MCF 10A (cell line): ENCODE measurements around the gene FAM184B. TPM values are rescaled to one million over a fixed set of nuclear protein-coding genes. Genes with fewer than 3 reads are reported as not detected.

ENCODE experiments used
- BruUV-seq: library from RNA; stranded (reverse); fragments of 400-500 nt; replicated peaks from 2 replicates; lab custom pipeline; 2021; lab: Mats Ljungman, UMichigan
- CTCF ChIA-PET: fragments of 300-600 bp; sonication (Branson Sonifier 250); formaldehyde crosslinking; extraction: SDS; loops from one replicate; lab custom pipeline; 2021; ENCODE audit warnings: antibody characterized with exemption, inconsistent platforms; lab: Yijun Ruan, JAX
- POLR2A ChIA-PET: fragments of 300-600, 350-650 bp; sonication (Branson Sonifier 250); formaldehyde crosslinking; extraction: SDS; loops from one replicate; lab custom pipeline; 2020; ENCODE audit warnings: antibody characterized with exemption, inconsistent platforms; lab: Yijun Ruan, JAX
- DNase-seq: peaks from one replicate; pipeline ENCODE4 v3.0.0-alpha.2; 2018; ENCODE audit not compliant: unreplicated experiment
- H3K27ac Mint-ChIP-seq: one replicate; pipeline ENCODE4 v1.8.0; 2022; ENCODE audit warnings: mild to moderate bottlenecking, low read depth, mixed read lengths; ENCODE audit not compliant: unreplicated experiment
- H3K27me3 Mint-ChIP-seq: one replicate; pipeline ENCODE4 v1.8.0; 2022; ENCODE audit warnings: mixed read lengths; ENCODE audit not compliant: insufficient read depth, unreplicated experiment
- H3K36me3 Mint-ChIP-seq: one replicate; pipeline ENCODE4 v1.8.0; 2022; ENCODE audit warnings: mild to moderate bottlenecking, moderate library complexity, mixed read lengths; ENCODE audit not compliant: insufficient read depth, unreplicated experiment
- H3K4me1 Mint-ChIP-seq: one replicate; pipeline ENCODE4 v1.8.0; 2022; ENCODE audit warnings: mixed read lengths; ENCODE audit not compliant: insufficient read depth, unreplicated experiment
- H3K4me3 Mint-ChIP-seq: one replicate; pipeline ENCODE4 v1.8.0; 2022; ENCODE audit warnings: mild to moderate bottlenecking, moderate library complexity, mixed read lengths; ENCODE audit not compliant: unreplicated experiment
- H3K9me3 Mint-ChIP-seq: one replicate; pipeline ENCODE4 v1.8.0; 2022; ENCODE audit warnings: mixed read lengths; ENCODE audit not compliant: unreplicated experiment
- intact Hi-C: fragments of 100-400 bp; cut with micrococcal nuclease; formaldehyde crosslinking; loops from 2 replicates; pipeline ENCODE4 v1.14.1; 2022
- total RNA-seq: library from RNA; stranded (reverse); gene quantifications from 2 replicates; pipeline ENCODE4 v1.2.3, GENCODE V29; 2022
- TF ChIP-seq, protein P1 (sequence below): fragments of 200-600 bp; IDR thresholded peaks from one replicate; pipeline ENCODE4 v1.8.0; 2022; ENCODE audit warnings: antibody characterized with exemption, mild to moderate bottlenecking; ENCODE audit not compliant: unreplicated experiment

FAM184B gene
- total RNA-seq, 1 experiment from 2014 or later = not detected

DNA sequence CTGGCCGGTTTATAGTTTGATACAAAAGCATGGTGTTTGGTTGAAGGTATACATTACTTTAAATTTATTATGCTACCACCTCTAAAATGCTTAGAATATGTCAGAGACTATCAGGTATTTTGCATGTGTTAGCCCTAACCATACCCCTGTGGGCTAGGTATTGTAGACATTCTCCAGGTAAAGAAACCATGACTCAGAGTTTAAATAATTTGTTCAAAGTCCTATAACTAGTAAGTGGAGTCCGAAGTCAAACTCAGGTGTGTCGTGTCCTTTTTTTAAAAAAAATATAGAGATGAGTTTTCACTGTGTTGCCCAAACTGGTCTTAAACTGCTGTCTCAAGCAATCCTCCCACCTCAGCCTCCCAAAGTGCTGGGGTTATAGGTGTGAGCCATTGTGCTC lies 192.1 kb downstream of the FAM184B start:
- intact Hi-C loops = no loop called here

DNA sequence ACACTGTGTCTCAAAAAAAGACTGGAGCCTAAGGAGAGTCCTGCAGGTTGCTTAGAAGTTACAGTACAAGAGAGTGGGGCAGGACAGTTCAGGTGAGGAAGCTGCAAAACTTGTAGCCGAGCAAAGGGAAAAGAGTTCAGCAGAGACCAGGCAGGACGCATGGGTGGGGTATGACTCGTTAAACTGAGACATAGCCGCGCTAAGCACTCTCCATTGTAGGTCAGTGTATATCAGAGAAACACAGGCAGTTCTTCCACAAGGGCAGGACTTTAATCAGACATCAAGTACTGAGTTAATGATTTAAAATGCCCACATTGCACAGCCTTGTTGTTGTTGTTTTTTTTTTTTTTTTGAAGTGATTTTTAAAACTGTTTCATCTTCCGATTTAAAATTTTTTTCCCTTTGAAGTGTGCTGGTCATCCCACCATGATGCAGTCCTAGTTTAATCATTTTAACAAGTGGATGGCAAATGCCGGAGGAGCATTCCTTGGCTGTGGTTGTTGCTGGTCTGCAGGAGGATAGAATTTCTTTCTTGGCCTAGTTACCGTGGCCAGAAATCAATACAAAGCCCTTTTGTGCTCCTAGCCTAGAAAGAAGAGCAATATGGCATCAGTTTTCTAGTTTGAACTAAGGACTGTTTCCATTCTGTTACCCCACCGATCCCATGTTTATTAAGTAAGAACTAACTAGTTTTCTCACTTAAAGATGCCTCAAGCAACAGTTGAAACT lies 194.2 kb downstream of the FAM184B start:
- Mint-ChIP-seq H3K4me1 (no peaks in the 10 kb centered on the region), H3K27ac (no peak overlapping the region), H3K27me3 (no peaks in the 10 kb centered on the region), H3K36me3 (peaks cover 83% of the 10 kb centered on the region), H3K9me3 (no peaks in the 10 kb centered on the region), H3K4me3 (no peak overlapping the region)
- TF ChIP-seq, protein P1, sequence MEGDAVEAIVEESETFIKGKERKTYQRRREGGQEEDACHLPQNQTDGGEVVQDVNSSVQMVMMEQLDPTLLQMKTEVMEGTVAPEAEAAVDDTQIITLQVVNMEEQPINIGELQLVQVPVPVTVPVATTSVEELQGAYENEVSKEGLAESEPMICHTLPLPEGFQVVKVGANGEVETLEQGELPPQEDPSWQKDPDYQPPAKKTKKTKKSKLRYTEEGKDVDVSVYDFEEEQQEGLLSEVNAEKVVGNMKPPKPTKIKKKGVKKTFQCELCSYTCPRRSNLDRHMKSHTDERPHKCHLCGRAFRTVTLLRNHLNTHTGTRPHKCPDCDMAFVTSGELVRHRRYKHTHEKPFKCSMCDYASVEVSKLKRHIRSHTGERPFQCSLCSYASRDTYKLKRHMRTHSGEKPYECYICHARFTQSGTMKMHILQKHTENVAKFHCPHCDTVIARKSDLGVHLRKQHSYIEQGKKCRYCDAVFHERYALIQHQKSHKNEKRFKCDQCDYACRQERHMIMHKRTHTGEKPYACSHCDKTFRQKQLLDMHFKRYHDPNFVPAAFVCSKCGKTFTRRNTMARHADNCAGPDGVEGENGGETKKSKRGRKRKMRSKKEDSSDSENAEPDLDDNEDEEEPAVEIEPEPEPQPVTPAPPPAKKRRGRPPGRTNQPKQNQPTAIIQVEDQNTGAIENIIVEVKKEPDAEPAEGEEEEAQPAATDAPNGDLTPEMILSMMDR = no peak
- no peak for DNase-seq
- no TSS peak for BruUV-seq
- intact Hi-C loops = no loop called here
- CTCF ChIA-PET = interaction anchor here (0.6 to 1.3 kb wide), 2 partner anchors 10 to 647 kb away, joined by 6 read pairs; no protein-coding TSS in a partner anchor
- POLR2A ChIA-PET = interaction anchor here (1.2 kb wide), 1 partner anchor 13 kb away, joined by 3 read pairs; no protein-coding TSS in a partner anchor

More for the DNA sequence above, 192.1 kb downstream of the FAM184B start:
- Mint-ChIP-seq H3K9me3 (no peaks in the 10 kb centered on the region), H3K27ac (no peak overlapping the region), H3K4me1 (no peaks in the 10 kb centered on the region), H3K36me3 (peaks cover 80% of the 10 kb centered on the region), H3K4me3 (no peak overlapping the region), H3K27me3 (no peaks in the 10 kb centered on the region)
- BruUV-seq = no TSS peak
- ChIA-PET CTCF (interaction anchor here (0.7 kb wide), 2 partner anchors 209 to 861 kb away, joined by 3 read pairs; no protein-coding TSS in a partner anchor), POLR2A (interaction anchor here (0.8 kb wide), 1 partner anchor 24 kb away, joined by 3 read pairs; the partner anchor contains the start of gene MED28)
- TF ChIP-seq, protein P1 = no peak
- no peak for DNase-seq

DNA sequence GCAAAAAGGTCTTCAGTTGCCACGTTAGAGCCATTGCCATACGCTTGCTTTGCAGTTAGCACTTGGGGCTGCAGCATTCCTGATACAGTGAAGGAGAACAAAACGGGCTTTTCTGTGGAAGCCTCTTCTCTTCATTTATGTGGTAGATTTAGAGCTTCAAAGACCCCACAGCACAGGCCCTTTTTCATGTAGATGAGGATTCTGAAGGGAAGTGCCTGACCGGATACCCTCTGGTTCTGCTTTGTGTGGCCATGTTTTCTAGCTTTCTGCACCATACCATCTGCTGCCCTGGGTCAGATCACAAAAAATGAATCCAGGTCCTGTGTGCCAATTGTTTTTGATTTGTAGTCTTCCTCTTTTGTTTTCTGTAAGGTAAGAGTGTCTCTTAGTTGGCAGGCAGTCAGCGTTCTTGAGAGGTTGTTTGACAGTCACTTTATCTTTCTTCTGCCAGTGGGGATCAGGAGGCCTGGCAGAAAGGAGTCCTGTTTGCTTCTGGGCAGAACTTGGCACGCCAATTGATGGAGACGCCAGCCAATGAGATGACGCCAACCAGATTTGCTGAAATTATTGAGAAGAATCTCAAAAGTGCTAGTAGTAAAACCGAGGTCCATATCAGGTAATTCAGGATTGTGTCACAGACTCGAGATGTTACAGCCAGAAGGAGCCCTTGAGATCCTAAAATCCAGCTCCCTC lies 196.8 kb downstream of the FAM184B start:
- CTCF ChIA-PET = interaction anchor here (0.6 to 3.7 kb wide), 5 partner anchors 13 to 73 kb away, joined by 3 to 9 read pairs (median 3); partner anchors contain the start of gene QDPR
- TF ChIP-seq, protein P1 = no peak
- peaks cover 78% of the 10 kb centered on the region for H3K36me3 Mint-ChIP-seq
- H3K4me3 Mint-ChIP-seq = no peak overlapping the region
- no peaks in the 10 kb centered on the region for H3K4me1 Mint-ChIP-seq
- H3K27me3 Mint-ChIP-seq = no peaks in the 10 kb centered on the region
- H3K9me3 Mint-ChIP-seq = no peaks in the 10 kb centered on the region
- no peak for DNase-seq
- POLR2A ChIA-PET = interaction anchor here (0.6 kb wide), 2 partner anchors 21 to 1921 kb away, joined by 3 to 6 read pairs; no protein-coding TSS in a partner anchor
- no TSS peak for BruUV-seq
- no peak overlapping the region for H3K27ac Mint-ChIP-seq
- intact Hi-C loops = no loop called here

GRCh38 chr4:17583941-17584340 lies 197.5 kb downstream of the FAM184B start:
- Mint-ChIP-seq H3K36me3 (peaks cover 75% of the 10 kb centered on the region), H3K9me3 (no peaks in the 10 kb centered on the region), H3K27me3 (no peaks in the 10 kb centered on the region), H3K27ac (no peak overlapping the region), H3K4me3 (no peak overlapping the region), H3K4me1 (peaks cover 2% of the 10 kb centered on the region)
- ChIA-PET CTCF (interaction anchor here (1.2 to 3.7 kb wide), 3 partner anchors 10 to 26 kb away, joined by 3 to 9 read pairs (median 4); no protein-coding TSS in a partner anchor), POLR2A (no interaction called here)
- BruUV-seq = no TSS peak
- intact Hi-C loops = no loop called here
- DNase-seq = no peak
- TF ChIP-seq, protein P1 = no peak
